Endothelial cell of umbilical vein (primary cell): Measurements from ENCODE around the gene NR2C2. TPM values are rescaled to one million over a fixed set of nuclear protein-coding genes. Genes with fewer than 3 reads are reported as not detected.

Source experiments
- BruUV-seq: library from RNA; stranded (reverse); fragments of 400-500 nt; replicated peaks from 2 replicates; lab custom pipeline; 2021; lab: Mats Ljungman, UMichigan
- CTCF ChIA-PET: fragments of 300-600, 350-600 bp; sonication (Branson Sonifier 250); formaldehyde crosslinking; loops from one replicate; lab custom pipeline; 2021; ENCODE audit warnings: antibody characterized with exemption, inconsistent platforms; lab: Charles Lee
- POLR2A ChIA-PET: fragments of 300-600, 350-600 bp; sonication (Branson Sonifier 250); formaldehyde crosslinking; loops from one replicate; lab custom pipeline; 2021; ENCODE audit warnings: antibody characterized with exemption, inconsistent platforms; lab: Charles Lee
- DNase-seq: peaks from one replicate; pipeline ENCODE4 v3.0.0-alpha.2; 2011; ENCODE audit warnings: low read depth, low spot score
- FAIRE-seq: peaks from 2 replicates; lab custom pipeline; 2011; peaks lifted over from hg19 to GRCh38; lab: Jason Lieb, UNC
- H2AFZ ChIP-seq: 2 replicates; pipeline ENCODE4 v1.6.0; 2012; ENCODE audit warnings: low read depth, low read length, control low read depth, inconsistent platforms
- H3K27ac ChIP-seq: 2 replicates; pipeline ENCODE4 v1.5.1; 2011; ENCODE audit warnings: low read depth, mild to moderate bottlenecking, control low read depth, low read length, moderate library complexity; ENCODE audit not compliant: insufficient read depth
- H3K27me3 ChIP-seq, 2 experiments: 2 replicates each; pipeline versions ENCODE4 v1.6.0 to v1.6.1; 2011; ENCODE audit warnings: low read length in 2 of 2, mixed read lengths in 1 of 2; ENCODE audit not compliant: control insufficient read depth in 2 of 2, insufficient read depth in 2 of 2
- H3K36me3 ChIP-seq, 2 experiments: 2 replicates in 1 of 2; 3 replicates in 1 of 2; pipeline ENCODE4 v1.5.1; 2011; ENCODE audit warnings: low read length in 2 of 2, mild to moderate bottlenecking in 1 of 2, moderate library complexity in 1 of 2; ENCODE audit not compliant: control insufficient read depth in 2 of 2, insufficient read depth in 2 of 2; ENCODE audit errors: extremely low read depth in 1 of 2
- H3K4me1 ChIP-seq: 3 replicates; pipeline ENCODE4 v1.5.1; 2011; ENCODE audit warnings: mild to moderate bottlenecking, low read length; ENCODE audit not compliant: control insufficient read depth, insufficient read depth; ENCODE audit errors: extremely low read depth
- H3K4me2 ChIP-seq: 2 replicates; pipeline ENCODE4 v1.6.1; 2011; ENCODE audit warnings: low read length, control low read depth, mixed read lengths; ENCODE audit not compliant: insufficient read depth
- H3K4me3 ChIP-seq, 3 experiments: fragments of 200-600 bp in 1 of 3; sonication (generic), shearing (Covaris generic) in 1 of 3; replicated peaks in 1 of 3; 2 replicates each; pipeline ENCODE4 v1.5.1; 2011 to 2016; ENCODE audit warnings: control low read depth in 3 of 3, low read length in 3 of 3, mild to moderate bottlenecking in 2 of 3, inconsistent platforms in 1 of 3, low read depth in 1 of 3, moderate library complexity in 1 of 3; ENCODE audit not compliant: insufficient read depth in 1 of 3
- H3K79me2 ChIP-seq: 2 replicates; pipeline ENCODE4 v1.6.0; 2012; ENCODE audit warnings: low read length, inconsistent platforms; ENCODE audit not compliant: control insufficient read depth, insufficient read depth
- H3K9ac ChIP-seq: replicated peaks from 2 replicates; pipeline ENCODE3; 2011; ENCODE audit warnings: low read length, control low read depth; ENCODE audit not compliant: insufficient read depth; ENCODE audit errors: extremely low read depth
- H3K9me1 ChIP-seq: replicated peaks from 3 replicates; pipeline ENCODE4 v1.6.0; 2011; ENCODE audit warnings: mild to moderate bottlenecking, low read length; ENCODE audit not compliant: control insufficient read depth, insufficient read depth; ENCODE audit errors: extremely low read depth
- H3K9me3 ChIP-seq: replicated peaks from 2 replicates; pipeline ENCODE4 v1.5.1; 2012; ENCODE audit warnings: low read length, inconsistent platforms; ENCODE audit not compliant: control insufficient read depth, insufficient read depth
- H4K20me1 ChIP-seq: replicated peaks from 2 replicates; pipeline ENCODE3; 2011; ENCODE audit warnings: mild to moderate bottlenecking, low read length; ENCODE audit not compliant: control insufficient read depth, insufficient read depth; ENCODE audit errors: extremely low read depth
- CTCF ChIP-seq, 2 donors: IDR thresholded peaks; 1 replicate in 1 of 2; 2 replicates in 1 of 2; pipeline ENCODE4 v1.5.1; 2011; ENCODE audit warnings: low read length in 2 of 2, mild to moderate bottlenecking in 2 of 2, moderate library complexity in 2 of 2, control low read depth in 1 of 2, inconsistent platforms in 1 of 2, low read depth in 1 of 2; ENCODE audit not compliant: insufficient read depth in 1 of 2; ENCODE audit errors: extremely low read depth in 1 of 2
- EZH2 ChIP-seq: IDR thresholded peaks from 2 replicates; pipeline ENCODE4 v1.6.1; 2012; ENCODE audit warnings: borderline replicate concordance, low read depth, mild to moderate bottlenecking, moderate library complexity, low read length, inconsistent platforms; ENCODE audit not compliant: severe bottlenecking
- FOS ChIP-seq: IDR thresholded peaks from 2 replicates; pipeline ENCODE4 v1.6.1; 2011; ENCODE audit warnings: mild to moderate bottlenecking, low read length, moderate library complexity, borderline replicate concordance; ENCODE audit not compliant: insufficient read depth
- GATA2 ChIP-seq: IDR thresholded peaks from 2 replicates; pipeline ENCODE4 v1.7.0; 2011; ENCODE audit warnings: low read depth, mild to moderate bottlenecking, moderate library complexity, mixed read lengths, low read length; ENCODE audit not compliant: insufficient read length, insufficient read depth
- JUN ChIP-seq: IDR thresholded peaks from 2 replicates; pipeline ENCODE4 v1.6.1; 2011; ENCODE audit warnings: borderline replicate concordance, low read depth; ENCODE audit not compliant: insufficient read length, insufficient read depth
- MYC ChIP-seq: IDR thresholded peaks from one replicate; pipeline ENCODE4 v1.6.1; 2011; ENCODE audit warnings: mild to moderate bottlenecking, low read depth, low read length
- POLR2A ChIP-seq: IDR thresholded peaks from 2 replicates; pipeline ENCODE4 v1.6.1; 2012; ENCODE audit warnings: low read depth, mild to moderate bottlenecking, control low read depth, low read length
- POLR2AphosphoS5 ChIP-seq: IDR thresholded peaks from 2 replicates; pipeline ENCODE4 v1.6.1; 2012; ENCODE audit warnings: low read depth, mild to moderate bottlenecking, control low read depth, low read length, moderate library complexity; ENCODE audit not compliant: insufficient read depth
- dilution Hi-C: fragments of 300-500 bp; cut with MboI; formaldehyde crosslinking; loops from one replicate; pipeline ENCODE4 v1.15.0; 2019; ENCODE audit warnings: low sequenced_read_pairs; ENCODE audit not compliant: extremely low pct_ligation_motif_present
- intact Hi-C: fragments of 100-400 bp; cut with micrococcal nuclease; formaldehyde crosslinking; loops from one replicate; pipeline ENCODE4 v1.10.0; 2022
- polyA plus RNA-seq, 4 experiments: library from polyadenylated mRNA; depleted of rRNA in 3 of 4; stranded (reverse) in 3 of 4; unstranded in 1 of 4; fragments of >200 nt; gene quantifications; 2 replicates each; pipeline versions ENCODE4 v1.2.1 to v1.2.3, GENCODE V29; 2011 to 2012; ENCODE audit warnings: missing spikeins in 1 of 4
- total RNA-seq: library from RNA; stranded (reverse); gene quantifications from 2 replicates; pipeline ENCODE4 v1.2.3, GENCODE V29; 2021
- TF ChIP-seq, protein P1 (sequence below): IDR thresholded peaks from 2 replicates; pipeline ENCODE4 v1.6.1; 2011; ENCODE audit not compliant: insufficient read depth, insufficient read length

The NR2C2 gene
- total and polyA plus RNA-seq, 2 donors (not counting 3 experiments of a cell fraction or from before 2014, with no cell fraction given): 20.3 to 59.8 TPM

DNA sequence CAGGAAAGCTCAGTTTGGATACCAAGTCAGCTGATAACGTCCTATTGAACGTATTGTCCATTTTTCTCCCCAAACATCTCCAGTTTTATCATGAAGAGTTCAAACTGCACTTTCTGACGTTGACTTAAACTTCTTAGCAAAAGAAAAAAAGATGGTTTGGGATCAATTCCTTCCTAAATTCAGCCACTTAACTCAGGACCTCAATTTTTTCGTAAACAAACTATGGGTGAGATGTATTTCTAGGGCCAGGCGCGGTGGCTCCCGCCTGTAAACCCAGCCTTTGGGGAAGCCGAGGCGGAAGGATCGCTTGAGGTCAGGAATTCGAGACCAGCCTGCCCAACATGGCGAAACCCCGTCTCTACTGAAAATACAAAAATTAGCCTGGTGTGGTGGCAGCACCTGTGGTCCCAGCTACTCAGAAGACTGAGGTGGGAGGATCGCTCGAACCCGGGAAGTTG lies 118.2 kb downstream of the NR2C2 start:
- TF ChIP-seq GATA2 (no peak), EZH2 (no peak), FOS (no peak), CTCF (IDR thresholded peaks at IDR 0.05; ENCODE audit: extremely low read depth in 1 of 2, insufficient read depth in 1 of 2, low read depth in 1 of 2, low read length in 2 of 2) (no peak), POLR2A (no peak), POLR2AphosphoS5 (no peak), JUN (no peak), MYC (no peak)
- TF ChIP-seq, protein P1, sequence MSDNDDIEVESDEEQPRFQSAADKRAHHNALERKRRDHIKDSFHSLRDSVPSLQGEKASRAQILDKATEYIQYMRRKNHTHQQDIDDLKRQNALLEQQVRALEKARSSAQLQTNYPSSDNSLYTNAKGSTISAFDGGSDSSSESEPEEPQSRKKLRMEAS: no peak
- Histone ChIP-seq H3K4me3 (peak overlapping the region in 2 of 3 experiments; percentile 66 to 71), H3K9ac (peak overlapping the region; percentile 32), H3K79me2 (peaks cover 24% of the 10 kb centered on the region), H3K4me1 (peaks cover 10% of the 10 kb centered on the region), H3K27ac (peak overlapping the region; percentile 38), H3K4me2 (peak overlapping the region; percentile 88), H4K20me1 (no peaks in the 10 kb centered on the region), H3K36me3 (no peaks in the 10 kb centered on the region), H3K27me3 (no peaks in the 10 kb centered on the region), H3K9me1 (no peaks in the 10 kb centered on the region), H2AFZ (peak overlapping the region; percentile 49), H3K9me3 (no peaks in the 10 kb centered on the region)
- ChIA-PET CTCF (interaction anchor here (1.4 to 1.7 kb wide), 3 partner anchors 14 to 34 kb away, joined by 5 to 17 read pairs (median 6); partner anchors contain the start of gene RBSN), POLR2A (no interaction called here)
- dilution Hi-C loops (no loop called here), intact Hi-C loops (loop anchor here (1.0 to 2.0 kb wide), 4 partner anchors 15 to 117 kb away; partner anchors contain the start of gene RBSN)
- no TSS peak for BruUV-seq
- no peak for FAIRE-seq
- no peak for DNase-seq
